Astrocyte (in vitro differentiated cells and primary cell): Measurements from ENCODE around the gene L1TD1. TPM values are rescaled to one million over a fixed set of nuclear protein-coding genes. Genes with fewer than 3 reads are reported as not detected.
A peak's percentile ranks its signal among the peaks of the same experiment; 100 is the strongest.

ENCODE experiments used
- DNase-seq: peaks from one replicate; pipeline ENCODE4 v3.0.0-alpha.2; 2010; ENCODE audit warnings: low read depth
- FAIRE-seq: peaks from 2 replicates; lab custom pipeline; 2011; peaks lifted over from hg19 to GRCh38; lab: Jason Lieb, UNC
- H2AFZ ChIP-seq: 2 replicates; pipeline ENCODE4 v1.6.0; 2012; ENCODE audit warnings: low read depth, low read length, inconsistent platforms
- H3K27ac ChIP-seq: 2 replicates; pipeline ENCODE4 v1.5.1; 2011; ENCODE audit warnings: low read depth, low read length, inconsistent platforms
- H3K27me3 ChIP-seq: 2 replicates; pipeline ENCODE4 v1.6.0; 2011; ENCODE audit warnings: low read length, inconsistent platforms; ENCODE audit not compliant: insufficient read depth
- H3K36me3 ChIP-seq: 2 replicates; pipeline ENCODE4 v1.5.1; 2011; ENCODE audit warnings: low read length, inconsistent platforms; ENCODE audit not compliant: insufficient read depth
- H3K4me1 ChIP-seq: 2 replicates; pipeline ENCODE4 v1.5.1; 2011; ENCODE audit warnings: low read length, inconsistent platforms; ENCODE audit not compliant: insufficient read depth
- H3K4me2 ChIP-seq: 2 replicates; pipeline ENCODE4 v1.6.0; 2012; ENCODE audit warnings: low read length, inconsistent platforms
- H3K4me3 ChIP-seq: 2 replicates; pipeline ENCODE4 v1.5.1; 2011; ENCODE audit warnings: low read depth, mild to moderate bottlenecking, low read length, inconsistent platforms; ENCODE audit not compliant: insufficient read depth
- H3K79me2 ChIP-seq: 2 replicates; pipeline ENCODE4 v1.6.0; 2012; ENCODE audit warnings: mild to moderate bottlenecking, low read length, inconsistent platforms; ENCODE audit not compliant: insufficient read depth
- H3K9ac ChIP-seq: 2 replicates; pipeline ENCODE4 v1.6.0; 2012; ENCODE audit warnings: mild to moderate bottlenecking, low read length, inconsistent platforms
- H3K9me3 ChIP-seq: 2 replicates; pipeline ENCODE4 v1.5.1; 2012; ENCODE audit warnings: low read depth, mild to moderate bottlenecking, low read length, inconsistent platforms; ENCODE audit not compliant: insufficient read depth
- H4K20me1 ChIP-seq: 2 replicates; pipeline ENCODE4 v1.6.0; 2012; ENCODE audit warnings: low read length, inconsistent platforms; ENCODE audit not compliant: insufficient read depth
- H3K27ac Mint-ChIP-seq: one replicate; pipeline ENCODE4 v1.8.0; 2021; ENCODE audit warnings: mild to moderate bottlenecking, mixed read lengths; ENCODE audit not compliant: unreplicated experiment
- H3K27me3 Mint-ChIP-seq: one replicate; pipeline ENCODE4 v1.8.0; 2021; ENCODE audit warnings: low read depth, mixed read lengths; ENCODE audit not compliant: unreplicated experiment
- H3K36me3 Mint-ChIP-seq: one replicate; pipeline ENCODE4 v1.8.0; 2021; ENCODE audit warnings: low read depth, mixed read lengths; ENCODE audit not compliant: unreplicated experiment
- H3K4me1 Mint-ChIP-seq: one replicate; pipeline ENCODE4 v1.8.0; 2021; ENCODE audit warnings: low read depth, mixed read lengths; ENCODE audit not compliant: unreplicated experiment
- H3K4me3 Mint-ChIP-seq: one replicate; pipeline ENCODE4 v1.8.0; 2021; ENCODE audit warnings: mild to moderate bottlenecking, moderate library complexity, mixed read lengths; ENCODE audit not compliant: unreplicated experiment
- H3K9me3 Mint-ChIP-seq: one replicate; pipeline ENCODE4 v1.8.0; 2021; ENCODE audit warnings: mild to moderate bottlenecking, mixed read lengths; ENCODE audit not compliant: unreplicated experiment
- EZH2 ChIP-seq: IDR thresholded peaks from 2 replicates; pipeline ENCODE4 v1.6.1; 2012; ENCODE audit warnings: mild to moderate bottlenecking, low read length, inconsistent platforms; ENCODE audit not compliant: insufficient read depth
- total RNA-seq: library from RNA; stranded (reverse); gene quantifications from 2 replicates; pipeline ENCODE4 v1.2.1, GENCODE V29; 2021
- TF ChIP-seq, protein P1 (sequence below): IDR thresholded peaks from 2 replicates; pipeline ENCODE4 v1.5.1; 2011; ENCODE audit warnings: low read depth, mild to moderate bottlenecking, inconsistent platforms, low read length, moderate library complexity; ENCODE audit not compliant: insufficient read depth

Gene L1TD1
- total RNA-seq, 1 donor from 2014 or later: 9.9 TPM

DNA sequence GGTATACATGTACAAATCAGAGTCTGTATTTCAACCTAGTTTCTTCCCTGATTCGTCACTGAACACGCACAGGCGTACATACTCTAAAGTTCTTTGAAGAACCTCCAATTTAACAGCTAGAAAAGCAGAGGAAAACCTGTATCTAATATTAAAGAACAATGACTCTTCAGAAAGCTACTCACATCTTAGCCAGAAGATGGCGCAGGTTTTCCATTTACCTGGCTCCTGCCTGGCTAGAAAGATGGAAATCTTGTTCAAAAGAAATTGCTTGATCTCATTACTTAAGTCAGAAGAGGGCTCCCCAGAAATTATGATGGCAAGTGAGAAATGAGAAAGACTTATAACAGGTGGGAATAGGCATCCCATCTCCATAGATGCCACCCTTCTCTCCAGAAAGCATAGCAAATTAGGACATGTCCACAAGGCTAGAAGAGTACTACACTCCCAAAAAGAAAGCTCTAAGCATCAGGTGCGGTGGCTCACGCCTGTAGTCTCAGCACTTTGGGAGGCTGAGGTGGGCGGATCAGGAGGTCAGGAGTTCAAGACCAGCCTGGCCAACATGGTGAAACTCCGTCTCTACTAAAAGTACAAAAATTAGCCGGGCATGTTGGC lies 19.0 kb upstream of the L1TD1 start:
- H3K79me2 ChIP-seq: no peaks in the 10 kb centered on the region
- H3K36me3 ChIP-seq: no peaks in the 10 kb centered on the region
- Mint-ChIP-seq H3K4me3 (no peak overlapping the region), H3K36me3 (no peaks in the 10 kb centered on the region), H3K27ac (no peak overlapping the region), H3K4me1 (peaks cover 2% of the 10 kb centered on the region), H3K9me3 (no peaks in the 10 kb centered on the region), H3K27me3 (peaks cover 12% of the 10 kb centered on the region)
- no peaks in the 10 kb centered on the region for H3K9me3 ChIP-seq
- no peaks in the 10 kb centered on the region for H3K4me1 ChIP-seq
- no peak overlapping the region for H3K4me3 ChIP-seq
- TF ChIP-seq, protein P1, sequence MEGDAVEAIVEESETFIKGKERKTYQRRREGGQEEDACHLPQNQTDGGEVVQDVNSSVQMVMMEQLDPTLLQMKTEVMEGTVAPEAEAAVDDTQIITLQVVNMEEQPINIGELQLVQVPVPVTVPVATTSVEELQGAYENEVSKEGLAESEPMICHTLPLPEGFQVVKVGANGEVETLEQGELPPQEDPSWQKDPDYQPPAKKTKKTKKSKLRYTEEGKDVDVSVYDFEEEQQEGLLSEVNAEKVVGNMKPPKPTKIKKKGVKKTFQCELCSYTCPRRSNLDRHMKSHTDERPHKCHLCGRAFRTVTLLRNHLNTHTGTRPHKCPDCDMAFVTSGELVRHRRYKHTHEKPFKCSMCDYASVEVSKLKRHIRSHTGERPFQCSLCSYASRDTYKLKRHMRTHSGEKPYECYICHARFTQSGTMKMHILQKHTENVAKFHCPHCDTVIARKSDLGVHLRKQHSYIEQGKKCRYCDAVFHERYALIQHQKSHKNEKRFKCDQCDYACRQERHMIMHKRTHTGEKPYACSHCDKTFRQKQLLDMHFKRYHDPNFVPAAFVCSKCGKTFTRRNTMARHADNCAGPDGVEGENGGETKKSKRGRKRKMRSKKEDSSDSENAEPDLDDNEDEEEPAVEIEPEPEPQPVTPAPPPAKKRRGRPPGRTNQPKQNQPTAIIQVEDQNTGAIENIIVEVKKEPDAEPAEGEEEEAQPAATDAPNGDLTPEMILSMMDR: peak; percentile 82
- TF ChIP-seq EZH2: no peak
- no peaks in the 10 kb centered on the region for H4K20me1 ChIP-seq
- H3K4me2 ChIP-seq: no peak overlapping the region
- H3K9ac ChIP-seq: no peak overlapping the region
- H2AFZ ChIP-seq: no peak overlapping the region
- FAIRE-seq: no peak
- peaks cover 7% of the 10 kb centered on the region for H3K27me3 ChIP-seq
- peak; percentile 17 for DNase-seq
- H3K27ac ChIP-seq: no peak overlapping the region

DNA sequence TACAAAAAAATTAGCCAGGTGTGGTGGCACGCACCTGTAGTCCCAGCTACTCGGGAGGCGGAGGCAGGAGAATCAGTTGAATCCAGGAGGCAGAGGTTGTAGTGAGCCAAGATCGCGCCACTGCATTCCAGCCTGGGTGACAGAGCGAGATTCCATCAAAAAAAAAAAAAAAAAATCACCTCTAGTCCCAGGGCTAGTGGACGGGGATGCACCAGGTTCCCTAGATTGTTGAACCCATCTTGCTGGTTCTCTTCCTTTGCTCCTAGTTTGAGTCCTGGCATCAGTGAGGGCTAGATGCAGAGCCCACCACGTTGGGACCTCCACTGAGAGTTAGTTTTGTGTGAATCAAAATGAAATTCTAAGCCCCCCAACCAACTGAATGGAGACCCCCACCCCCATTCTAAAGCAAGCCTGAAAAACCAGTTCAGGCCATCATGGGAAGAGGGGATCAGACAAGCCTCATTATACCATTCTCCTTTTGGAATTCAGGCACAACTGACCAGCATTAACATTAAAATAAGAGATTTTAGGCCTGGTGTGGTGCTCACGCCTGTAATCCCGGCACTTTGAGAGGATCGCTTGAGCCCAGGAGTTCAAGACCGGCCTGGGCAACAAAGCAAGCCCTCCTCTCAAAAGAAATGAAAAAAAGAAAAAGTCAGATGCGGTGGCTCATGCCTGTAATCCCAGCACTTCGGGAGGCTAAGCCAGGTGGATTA lies 17.9 kb upstream of the L1TD1 start:
- DNase-seq (no peak), FAIRE-seq (no peak)
- TF ChIP-seq, protein P1: no peak
- no peak for TF ChIP-seq EZH2
- no peaks in the 10 kb centered on the region for H3K36me3 ChIP-seq
- no peaks in the 10 kb centered on the region for H3K9me3 ChIP-seq
- Mint-ChIP-seq H3K27ac (no peak overlapping the region), H3K4me3 (no peak overlapping the region), H3K9me3 (no peaks in the 10 kb centered on the region), H3K27me3 (peaks cover 15% of the 10 kb centered on the region), H3K4me1 (peaks cover 6% of the 10 kb centered on the region), H3K36me3 (no peaks in the 10 kb centered on the region)
- peaks cover 13% of the 10 kb centered on the region for H3K27me3 ChIP-seq
- no peaks in the 10 kb centered on the region for H3K4me1 ChIP-seq
- no peak overlapping the region for H3K9ac ChIP-seq
- H3K4me3 ChIP-seq: no peak overlapping the region
- H3K79me2 ChIP-seq: no peaks in the 10 kb centered on the region
- H3K27ac ChIP-seq: no peak overlapping the region
- H2AFZ ChIP-seq: no peak overlapping the region
- no peak overlapping the region for H3K4me2 ChIP-seq
- H4K20me1 ChIP-seq: no peaks in the 10 kb centered on the region

DNA sequence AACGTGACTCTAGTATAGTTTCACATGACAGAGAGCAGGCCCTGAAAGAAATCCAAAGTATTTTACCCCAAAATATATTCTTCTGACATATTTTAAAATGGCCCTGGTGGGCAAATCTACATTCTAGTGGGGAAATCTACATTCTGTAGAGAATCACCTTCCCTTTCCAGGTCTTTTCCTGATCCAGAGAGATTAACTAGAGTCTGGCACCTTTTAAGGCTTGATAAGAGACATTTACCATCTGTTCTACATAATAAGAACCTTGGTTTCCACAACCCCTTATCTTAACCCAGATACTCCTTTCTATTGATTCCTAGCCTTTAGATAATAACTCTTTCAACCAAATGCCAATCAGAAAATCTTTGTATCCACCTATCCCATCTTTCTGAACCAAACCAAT lies 17.0 kb upstream of the L1TD1 start:
- DNase-seq: no peak
- Histone ChIP-seq H4K20me1 (no peaks in the 10 kb centered on the region), H3K4me3 (no peak overlapping the region), H3K9ac (no peak overlapping the region), H3K4me2 (no peak overlapping the region), H3K27me3 (peaks cover 18% of the 10 kb centered on the region), H3K4me1 (no peaks in the 10 kb centered on the region), H3K36me3 (no peaks in the 10 kb centered on the region), H2AFZ (no peak overlapping the region), H3K9me3 (no peaks in the 10 kb centered on the region), H3K79me2 (no peaks in the 10 kb centered on the region), H3K27ac (no peak overlapping the region)
- H3K4me3 Mint-ChIP-seq: no peak overlapping the region
- TF ChIP-seq EZH2: no peak
- TF ChIP-seq, protein P1: no peak
- no peaks in the 10 kb centered on the region for H3K36me3 Mint-ChIP-seq
- H3K9me3 Mint-ChIP-seq: no peaks in the 10 kb centered on the region
- no peak overlapping the region for H3K27ac Mint-ChIP-seq
- peaks cover 6% of the 10 kb centered on the region for H3K4me1 Mint-ChIP-seq
- H3K27me3 Mint-ChIP-seq: peaks cover 21% of the 10 kb centered on the region
- no peak for FAIRE-seq
